ENCODE results near the gene ZNF385B.

ZNF385B gene

GRCh38 chr2:179554639-179555386, 306.6 kb downstream of the ZNF385B start:
- in situ Hi-C loops (cut with HindIII; ENCODE audit: low pct_ligation_motif_present, low pct_unique_long_range_greater_than_20kb, low sequenced_read_pairs), result no loop called here
- no peak for DNase-seq

DNA sequence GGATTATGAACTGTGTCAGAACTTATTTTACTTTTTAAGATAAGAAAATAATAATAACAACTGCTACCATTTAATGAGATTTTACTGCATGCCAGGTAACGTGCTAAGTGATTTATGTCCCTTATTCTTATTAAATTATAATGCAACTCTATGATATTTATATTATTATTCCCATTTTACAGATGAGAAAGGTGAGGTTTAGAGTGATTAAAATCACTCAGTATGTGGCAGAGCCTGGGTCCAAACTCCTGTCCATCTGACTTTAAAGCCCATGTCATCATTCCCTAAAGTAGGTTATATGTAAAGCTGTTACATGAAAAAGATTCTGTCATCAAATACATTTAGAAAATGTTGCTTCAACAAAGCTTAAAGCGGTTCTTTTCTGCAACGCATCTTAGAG, 308.0 kb downstream of the ZNF385B start:
- DNase-seq, result no peak
- in situ Hi-C loops (cut with HindIII; ENCODE audit: low pct_ligation_motif_present, low pct_unique_long_range_greater_than_20kb, low sequenced_read_pairs), result no loop called here

DNA sequence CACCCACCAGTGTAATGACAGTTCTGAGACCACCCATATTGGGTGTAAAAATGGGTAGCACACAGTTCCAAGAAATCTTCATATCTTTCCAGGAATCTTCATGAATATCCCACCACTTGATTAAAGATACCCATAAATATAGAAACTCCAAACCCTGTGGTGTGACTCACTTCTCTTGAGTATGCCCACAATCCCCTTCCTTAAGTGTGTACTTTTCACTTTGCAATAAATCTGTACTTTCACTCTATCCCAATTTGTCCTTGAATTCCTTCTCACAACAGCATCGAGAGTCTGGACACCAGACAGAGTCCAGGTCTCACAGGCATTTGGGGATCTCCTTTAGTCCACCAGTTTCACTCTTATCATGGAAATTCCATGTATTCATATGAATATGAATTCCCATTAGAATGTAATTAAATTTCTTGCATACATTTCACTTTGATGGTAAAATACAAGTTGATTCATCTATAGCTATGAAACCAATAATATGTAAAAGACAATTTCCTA, 309.8 kb downstream of the ZNF385B start:
- in situ Hi-C loops (cut with HindIII; ENCODE audit: low pct_ligation_motif_present, low pct_unique_long_range_greater_than_20kb, low sequenced_read_pairs), result no loop called here
- no peak for DNase-seq

DNA sequence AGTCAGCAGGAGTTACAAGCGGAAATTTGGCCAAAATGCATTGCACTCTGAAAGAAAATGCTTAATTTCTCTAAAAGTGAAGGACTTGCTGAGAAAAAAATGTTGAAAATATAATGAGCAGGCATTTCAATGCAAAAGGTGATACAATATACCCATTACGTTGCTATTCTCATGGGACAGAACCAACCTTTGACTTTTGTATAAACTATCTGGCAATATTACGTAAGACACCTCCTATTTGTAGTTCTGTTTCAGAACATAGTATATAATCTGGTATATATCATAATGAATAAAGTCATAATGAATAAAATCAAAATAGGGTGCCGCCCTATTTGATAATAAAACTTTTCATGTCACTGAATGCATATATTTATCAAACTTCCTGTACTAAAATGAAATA, 310.6 kb downstream of the ZNF385B start:
- DNase-seq, result no peak
- in situ Hi-C loops (cut with HindIII; ENCODE audit: low pct_ligation_motif_present, low pct_unique_long_range_greater_than_20kb, low sequenced_read_pairs), result no loop called here

DNA sequence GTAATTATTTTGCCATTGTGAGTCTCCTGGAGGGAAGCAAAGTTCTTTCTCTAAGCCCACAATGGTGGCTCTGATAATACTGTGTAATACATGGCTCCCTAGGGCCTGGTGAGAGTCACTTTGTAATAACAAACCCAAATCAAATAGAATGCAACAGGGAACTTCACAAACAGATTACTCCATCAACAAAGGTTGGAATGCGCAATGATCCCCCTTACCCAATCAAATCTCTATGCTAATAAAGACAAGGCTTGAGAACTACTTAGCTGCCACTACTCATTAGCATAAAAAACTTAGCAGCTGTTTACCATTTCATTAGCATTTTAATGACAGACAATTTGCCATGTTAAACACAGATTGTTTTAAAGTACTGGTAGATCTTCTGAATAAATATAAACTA, 311.2 kb downstream of the ZNF385B start:
- in situ Hi-C loops (cut with HindIII; ENCODE audit: low pct_ligation_motif_present, low pct_unique_long_range_greater_than_20kb, low sequenced_read_pairs), result no loop called here
- DNase-seq, result no peak

- in situ Hi-C loops (cut with HindIII; ENCODE audit: low pct_ligation_motif_present, low pct_unique_long_range_greater_than_20kb, low sequenced_read_pairs), result no loop called here
- DNase-seq, result no peak
Measured at GRCh38 chr2:179546656-179547055, 314.8 kb downstream of the ZNF385B start.

GRCh38 chr2:179545024-179545423, 316.4 kb downstream of the ZNF385B start:
- no peak for DNase-seq
- in situ Hi-C loops (cut with HindIII; ENCODE audit: low pct_ligation_motif_present, low pct_unique_long_range_greater_than_20kb, low sequenced_read_pairs), result no loop called here

- DNase-seq, result no peak
- in situ Hi-C loops (cut with HindIII; ENCODE audit: low pct_ligation_motif_present, low pct_unique_long_range_greater_than_20kb, low sequenced_read_pairs), result no loop called here
Measured at GRCh38 chr2:179543361-179543901, 318.0 kb downstream of the ZNF385B start.

DNA sequence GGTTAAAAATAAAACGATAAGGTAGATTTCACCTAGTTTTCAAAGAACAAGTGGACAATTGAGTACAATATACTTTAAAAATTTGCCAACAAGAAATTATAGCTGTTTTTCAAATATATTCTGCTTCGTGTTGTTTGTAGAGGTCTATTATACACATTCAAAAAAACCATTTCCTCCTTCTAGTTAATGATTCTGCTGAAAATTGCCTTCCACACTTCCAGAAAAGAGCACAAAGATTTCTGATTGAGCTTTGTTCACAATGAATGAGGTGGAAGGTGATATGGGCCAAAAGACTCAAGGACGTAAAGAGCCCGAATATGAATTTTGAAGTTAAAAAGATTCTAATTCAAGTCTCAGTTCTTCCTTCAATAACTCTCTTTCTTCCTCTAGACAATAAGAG, 319.8 kb downstream of the ZNF385B start:
- in situ Hi-C loops (cut with HindIII; ENCODE audit: low pct_ligation_motif_present, low pct_unique_long_range_greater_than_20kb, low sequenced_read_pairs), result no loop called here
- DNase-seq, result no peak

- DNase-seq, result no peak
- in situ Hi-C loops (cut with HindIII; ENCODE audit: low pct_ligation_motif_present, low pct_unique_long_range_greater_than_20kb, low sequenced_read_pairs), result no loop called here
Measured at GRCh38 chr2:179539124-179539511, 322.3 kb downstream of the ZNF385B start.

GRCh38 chr2:179538406-179539123, 322.8 kb downstream of the ZNF385B start:
- in situ Hi-C loops (cut with HindIII; ENCODE audit: low pct_ligation_motif_present, low pct_unique_long_range_greater_than_20kb, low sequenced_read_pairs), result no loop called here
- no peak for DNase-seq

GRCh38 chr2:179536185-179536584, 325.2 kb downstream of the ZNF385B start:
- in situ Hi-C loops (cut with HindIII; ENCODE audit: low pct_ligation_motif_present, low pct_unique_long_range_greater_than_20kb, low sequenced_read_pairs), result no loop called here
- DNase-seq, result no peak

DNA sequence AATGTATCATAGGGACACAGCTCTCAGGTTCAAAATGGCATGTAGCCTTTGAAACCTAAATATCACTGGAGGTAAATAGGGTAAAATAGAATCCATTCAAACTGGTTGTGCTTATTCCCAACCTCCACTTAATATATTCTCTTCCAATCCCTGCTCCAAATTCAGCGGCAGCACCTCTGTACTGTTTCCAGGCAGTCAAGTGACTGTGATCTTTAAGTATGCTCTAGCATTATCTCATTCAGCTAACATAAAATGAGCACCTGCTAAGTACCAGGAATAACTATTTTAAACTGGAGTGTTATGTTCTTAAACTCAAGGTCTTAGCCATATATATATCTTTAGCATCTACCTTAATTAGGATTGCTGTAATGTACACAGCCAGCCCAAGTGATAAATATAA, 327.5 kb downstream of the ZNF385B start:
- in situ Hi-C loops (cut with HindIII; ENCODE audit: low pct_ligation_motif_present, low pct_unique_long_range_greater_than_20kb, low sequenced_read_pairs), result no loop called here
- no peak for DNase-seq

DNA sequence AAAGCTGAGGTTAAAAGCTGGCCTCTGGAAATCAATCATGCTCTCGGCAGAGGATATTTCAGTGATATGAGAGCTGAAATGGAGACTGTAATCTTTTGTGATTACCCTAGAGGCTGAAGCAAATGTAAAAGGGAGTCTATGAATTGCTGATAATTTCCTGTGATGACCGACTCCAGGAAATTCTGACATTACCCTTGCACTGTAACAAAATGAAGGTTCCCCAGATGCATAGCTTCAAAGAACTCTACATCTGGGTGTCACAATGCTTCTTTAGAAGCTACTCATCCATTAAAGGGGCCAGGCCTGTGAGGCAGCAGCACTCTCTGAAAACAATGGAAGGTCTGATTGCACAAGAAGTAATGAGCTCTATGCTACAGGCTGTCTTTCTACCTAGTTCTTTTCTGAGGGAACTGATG, 328.5 kb downstream of the ZNF385B start:
- in situ Hi-C loops (cut with HindIII; ENCODE audit: low pct_ligation_motif_present, low pct_unique_long_range_greater_than_20kb, low sequenced_read_pairs), result no loop called here

DNA sequence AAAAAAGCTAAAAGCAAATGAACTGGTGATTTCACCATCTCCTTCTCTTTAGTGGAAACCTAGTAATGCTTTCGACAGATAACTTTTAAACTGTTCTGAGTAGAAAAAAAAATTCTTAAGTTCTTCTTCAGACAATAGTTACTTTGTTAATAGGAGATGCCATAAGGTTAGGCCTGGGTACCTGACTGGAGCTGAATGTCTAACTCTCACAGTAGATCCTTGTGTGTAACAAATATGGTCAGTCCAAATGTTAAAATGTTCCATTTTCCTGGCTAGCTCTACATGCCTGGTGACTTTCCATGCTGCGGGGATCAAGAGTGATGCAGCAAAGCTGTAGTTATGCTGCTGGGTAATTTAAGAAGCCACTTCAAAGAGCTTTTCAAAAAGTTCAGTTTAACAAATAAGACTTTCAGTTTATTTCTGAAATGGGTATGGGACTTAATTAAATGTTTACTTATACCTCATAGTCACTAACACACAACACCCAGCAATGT, 332.8 kb downstream of the ZNF385B start:
- DNase-seq, result no peak
- in situ Hi-C loops (cut with HindIII; ENCODE audit: low pct_ligation_motif_present, low pct_unique_long_range_greater_than_20kb, low sequenced_read_pairs), result no loop called here

More for the DNA sequence above, 328.5 kb downstream of the ZNF385B start:
- DNase-seq, result no peak

DNA sequence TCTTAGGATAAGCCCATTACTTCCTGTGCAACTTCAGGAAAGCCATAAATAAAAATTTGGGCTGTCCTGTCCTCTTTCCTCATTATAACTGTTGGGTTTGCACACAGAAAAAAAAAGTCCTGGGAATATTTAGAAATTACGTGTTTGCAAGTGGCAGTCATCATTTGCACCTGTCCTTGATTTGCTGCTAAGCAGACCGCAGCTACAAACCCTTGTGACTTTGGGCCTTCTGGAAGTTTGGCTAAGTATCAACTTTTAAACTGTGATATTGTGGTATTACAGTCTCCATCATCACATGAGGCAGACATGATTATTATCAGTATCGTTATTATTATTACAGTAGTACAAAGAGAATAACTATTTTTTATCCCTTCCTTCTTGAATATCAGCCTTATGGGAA, 336.1 kb downstream of the ZNF385B start:
- no peak for DNase-seq
- in situ Hi-C loops (cut with HindIII; ENCODE audit: low pct_ligation_motif_present, low pct_unique_long_range_greater_than_20kb, low sequenced_read_pairs), result no loop called here

DNA sequence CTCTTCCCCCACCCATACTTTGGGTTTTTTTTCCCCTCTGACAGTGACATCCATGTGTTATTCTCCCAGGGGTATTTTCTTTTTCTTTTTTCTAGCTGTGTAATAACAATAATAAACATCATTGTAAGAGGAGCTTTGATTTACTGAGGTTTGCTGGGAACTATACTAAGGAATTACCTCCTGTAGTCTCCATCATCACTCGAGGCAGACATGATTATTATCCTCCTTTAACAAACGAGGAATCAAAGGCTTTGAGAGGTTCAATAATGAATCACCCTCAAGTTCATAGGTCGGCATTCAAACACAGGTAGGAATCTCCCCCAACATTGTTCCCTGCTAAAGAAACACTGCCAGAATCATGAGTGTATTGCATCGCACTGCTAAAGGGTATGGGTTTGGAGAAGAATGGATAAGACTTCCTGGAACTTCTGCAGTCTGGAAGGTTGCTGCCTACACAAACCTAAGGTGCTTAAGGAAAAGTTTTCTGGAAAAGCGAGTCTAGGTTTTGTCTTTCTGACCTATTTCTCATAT, 336.5 kb downstream of the ZNF385B start:
- no peak for DNase-seq
- in situ Hi-C loops (cut with HindIII; ENCODE audit: low pct_ligation_motif_present, low pct_unique_long_range_greater_than_20kb, low sequenced_read_pairs), result no loop called here

- in situ Hi-C loops (cut with HindIII; ENCODE audit: low pct_ligation_motif_present, low pct_unique_long_range_greater_than_20kb, low sequenced_read_pairs), result no loop called here
- DNase-seq, result no peak
Measured at GRCh38 chr2:179521944-179522343, 339.5 kb downstream of the ZNF385B start.

DNA sequence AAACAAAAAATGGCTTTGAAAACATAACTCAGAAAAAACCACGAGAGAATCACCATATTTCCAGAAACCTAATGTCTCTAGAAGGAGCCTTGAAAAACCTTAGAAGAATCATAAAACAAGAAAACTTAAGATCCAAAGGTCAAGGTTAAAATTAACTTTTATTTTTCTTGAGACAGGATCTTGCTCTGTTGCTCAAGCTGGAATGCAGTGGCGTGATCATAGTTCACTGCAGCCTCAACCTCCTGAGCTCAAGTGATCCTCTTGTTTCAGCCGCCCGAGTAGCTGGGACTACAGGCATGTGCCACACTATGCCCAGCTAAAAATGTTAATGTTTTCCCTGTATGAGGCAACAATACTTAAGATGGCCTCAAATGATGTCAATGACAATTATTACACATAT, 342.6 kb downstream of the ZNF385B start:
- in situ Hi-C loops (cut with HindIII; ENCODE audit: low pct_ligation_motif_present, low pct_unique_long_range_greater_than_20kb, low sequenced_read_pairs), result no loop called here
- DNase-seq, result no peak
